NT2/D1 (cell line): Measurements from ENCODE around the gene TMC4.

Experiments used
- DNase-seq: peaks from one replicate; pipeline ENCODE4 v3.0.0-alpha.2; 2011; ENCODE audit warnings: low read depth, low spot score
- H3K27me3 ChIP-seq: 2 replicates; pipeline ENCODE4 v1.6.0; 2011; ENCODE audit warnings: mild to moderate bottlenecking; ENCODE audit not compliant: insufficient read length, insufficient read depth
- H3K36me3 ChIP-seq: 2 replicates; pipeline ENCODE4 v1.6.1; 2011; ENCODE audit warnings: mild to moderate bottlenecking, low read length, mixed read lengths; ENCODE audit not compliant: insufficient read depth, insufficient read length
- H3K4me1 ChIP-seq: 2 replicates; pipeline ENCODE4 v1.5.1; 2011; ENCODE audit not compliant: insufficient read depth, insufficient read length
- H3K4me3 ChIP-seq: 2 replicates; pipeline ENCODE4 v1.5.1; 2011; ENCODE audit warnings: low read depth; ENCODE audit not compliant: insufficient read length
- H3K9ac ChIP-seq: 2 replicates; pipeline ENCODE4 v1.6.0; 2011; ENCODE audit warnings: low read depth; ENCODE audit not compliant: insufficient read length
- H3K9me3 ChIP-seq: 2 replicates; pipeline ENCODE4 v1.5.1; 2011; ENCODE audit warnings: mild to moderate bottlenecking, low read length; ENCODE audit not compliant: insufficient read depth
- SUZ12 ChIP-seq: IDR thresholded peaks from 2 replicates; pipeline ENCODE4 v1.6.1; 2011; ENCODE audit not compliant: insufficient read length, insufficient read depth; ENCODE audit errors: extremely low read depth
- YY1 ChIP-seq: IDR thresholded peaks from 2 replicates; pipeline ENCODE4 v1.6.1; 2011; ENCODE audit not compliant: insufficient read length, insufficient read depth
- ZNF274 ChIP-seq: IDR thresholded peaks from 2 replicates; pipeline ENCODE4 v1.6.1; 2011; ENCODE audit warnings: mild to moderate bottlenecking, low read depth, low read length

The TMC4 gene

DNA sequence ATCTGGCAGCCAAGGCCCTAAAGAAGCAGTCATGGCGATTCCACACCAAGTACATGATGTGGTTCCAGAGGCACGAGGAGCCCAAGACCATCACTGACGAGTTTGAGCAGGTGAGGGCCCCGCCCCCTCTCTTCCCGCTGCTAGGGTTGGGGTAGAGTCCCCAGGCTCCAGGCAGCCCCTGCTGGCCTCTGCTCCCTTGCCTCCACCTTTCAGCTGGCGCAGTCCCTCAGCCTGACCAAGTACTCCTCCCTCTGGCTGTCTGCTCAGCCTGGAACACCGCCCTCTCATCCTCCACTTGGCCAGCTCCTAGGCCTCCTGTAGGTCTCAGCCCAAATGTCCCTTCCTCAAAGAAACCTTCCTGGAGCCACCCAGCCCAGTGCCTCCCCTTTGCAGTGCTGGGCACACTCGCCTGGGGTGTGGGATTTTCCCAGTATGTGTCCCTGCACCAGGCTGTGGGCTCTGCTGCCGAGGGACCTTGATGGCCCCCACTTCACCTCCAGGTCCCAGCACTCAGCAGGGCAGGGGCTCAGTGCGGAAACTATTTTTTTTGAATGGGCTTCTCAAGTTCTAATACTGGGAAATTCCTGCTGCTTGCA, 19.1 kb downstream of the TMC4 start:
- no peak overlapping the region for H3K4me3 ChIP-seq
- H3K4me1 ChIP-seq = peaks cover 2% of the 10 kb centered on the region
- H3K9ac ChIP-seq = no peak overlapping the region
- peaks cover 81% of the 10 kb centered on the region for H3K36me3 ChIP-seq
- no peaks in the 10 kb centered on the region for H3K9me3 ChIP-seq
- H3K27me3 ChIP-seq = no peaks in the 10 kb centered on the region
- no peak for DNase-seq
- TF ChIP-seq YY1 (no peak), SUZ12 (no peak), ZNF274 (no peak)

GRCh38 chr19:54152878-54153524, 20.0 kb downstream of the TMC4 start:
- Histone ChIP-seq H3K9me3 (no peaks in the 10 kb centered on the region), H3K36me3 (peaks cover 83% of the 10 kb centered on the region), H3K27me3 (no peaks in the 10 kb centered on the region), H3K9ac (no peak overlapping the region), H3K4me3 (no peak overlapping the region), H3K4me1 (no peaks in the 10 kb centered on the region)
- no peak for DNase-seq
- TF ChIP-seq ZNF274 (no peak), SUZ12 (no peak), YY1 (no peak)

- Histone ChIP-seq H3K4me3 (no peak overlapping the region), H3K36me3 (peaks cover 86% of the 10 kb centered on the region), H3K9ac (no peak overlapping the region), H3K9me3 (no peaks in the 10 kb centered on the region), H3K4me1 (no peaks in the 10 kb centered on the region), H3K27me3 (no peaks in the 10 kb centered on the region)
- no peak for DNase-seq
- TF ChIP-seq YY1 = no peak
- no peak for TF ChIP-seq ZNF274
- TF ChIP-seq SUZ12 = no peak
These were observed 20.7 kb downstream of the TMC4 start for GRCh38 chr19:54152267-54152666.

DNA sequence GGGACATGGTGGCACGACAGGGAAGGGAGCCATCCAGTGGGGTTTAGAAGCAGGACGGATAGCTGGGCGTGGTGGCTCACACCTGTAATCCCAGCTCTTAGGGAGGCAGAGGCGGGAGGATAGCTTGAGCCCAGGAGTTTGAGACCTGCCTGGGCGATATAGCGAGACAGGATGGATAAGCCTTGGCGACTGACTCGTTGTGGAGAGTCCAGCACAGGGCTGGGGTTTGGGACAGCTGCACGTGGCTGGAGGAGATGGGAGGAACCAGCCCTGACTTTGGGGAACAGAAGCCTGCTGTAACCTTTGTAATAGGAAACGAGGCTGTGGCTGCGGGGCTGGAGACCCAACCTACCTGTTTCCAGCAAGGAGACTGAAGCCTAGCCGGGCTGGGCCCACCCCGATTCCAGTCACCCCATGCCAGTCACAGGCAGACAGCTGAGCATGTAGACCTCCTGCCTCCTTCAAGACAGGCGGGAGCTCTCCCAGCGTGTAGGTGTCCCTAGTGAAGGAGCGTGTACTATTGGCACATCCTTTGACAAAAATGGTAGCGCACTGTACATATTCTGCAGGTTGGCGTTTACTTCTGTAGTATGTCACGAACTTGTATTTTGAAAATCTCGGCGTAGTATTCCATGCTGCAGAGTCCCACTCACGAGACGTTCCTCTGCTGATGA, 21.5 kb downstream of the TMC4 start:
- Histone ChIP-seq H3K9me3 (no peaks in the 10 kb centered on the region), H3K27me3 (no peaks in the 10 kb centered on the region), H3K4me3 (no peak overlapping the region), H3K4me1 (no peaks in the 10 kb centered on the region), H3K36me3 (peaks cover 86% of the 10 kb centered on the region), H3K9ac (no peak overlapping the region)
- DNase-seq = no peak
- TF ChIP-seq SUZ12 = no peak
- TF ChIP-seq ZNF274 = no peak
- no peak for TF ChIP-seq YY1

DNA sequence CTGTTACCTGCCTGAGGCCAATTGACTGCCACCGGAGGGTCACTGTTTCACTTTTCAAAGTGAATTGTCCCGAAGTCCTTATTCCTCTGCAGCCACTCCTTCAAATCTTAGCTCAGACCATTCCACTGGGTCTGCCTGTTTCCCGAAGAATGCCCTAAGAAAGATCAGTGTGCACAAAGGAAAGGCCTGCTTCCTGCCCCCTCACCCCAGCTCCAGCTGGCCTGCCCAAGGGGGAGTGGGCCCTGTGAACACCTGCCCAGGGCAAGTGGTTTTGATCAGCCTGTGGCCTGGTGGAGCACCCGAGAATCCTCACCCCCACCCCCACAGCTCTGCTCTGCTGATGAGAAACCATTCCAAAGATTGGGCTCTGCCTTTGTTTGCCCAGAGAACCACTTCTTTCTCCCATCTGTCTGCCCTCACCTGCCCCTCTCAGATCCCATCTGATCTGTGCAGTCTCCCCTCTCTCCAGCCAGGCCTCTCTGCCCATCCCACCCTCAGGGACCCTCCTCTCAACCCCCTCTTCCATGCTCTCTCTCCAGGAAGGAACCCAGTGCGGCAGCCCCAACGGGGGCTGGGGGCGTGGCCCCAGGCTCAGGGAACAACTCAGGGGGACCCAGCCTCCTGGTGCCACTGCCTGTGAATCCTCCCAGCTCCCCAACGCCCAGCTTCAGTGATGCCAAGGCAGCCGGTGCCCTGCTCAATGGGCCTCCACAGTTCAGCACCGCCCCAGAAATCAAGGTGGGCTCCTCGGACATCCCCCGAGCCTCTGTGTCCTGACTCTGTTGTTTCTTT, 23.7 kb downstream of the TMC4 start:
- no peaks in the 10 kb centered on the region for H3K4me1 ChIP-seq
- DNase-seq = no peak
- H3K9ac ChIP-seq = no peak overlapping the region
- no peak for TF ChIP-seq ZNF274
- TF ChIP-seq YY1 = no peak
- no peak for TF ChIP-seq SUZ12
- H3K4me3 ChIP-seq = no peak overlapping the region
- H3K27me3 ChIP-seq = no peaks in the 10 kb centered on the region
- peaks cover 90% of the 10 kb centered on the region for H3K36me3 ChIP-seq
- H3K9me3 ChIP-seq = no peaks in the 10 kb centered on the region

DNA sequence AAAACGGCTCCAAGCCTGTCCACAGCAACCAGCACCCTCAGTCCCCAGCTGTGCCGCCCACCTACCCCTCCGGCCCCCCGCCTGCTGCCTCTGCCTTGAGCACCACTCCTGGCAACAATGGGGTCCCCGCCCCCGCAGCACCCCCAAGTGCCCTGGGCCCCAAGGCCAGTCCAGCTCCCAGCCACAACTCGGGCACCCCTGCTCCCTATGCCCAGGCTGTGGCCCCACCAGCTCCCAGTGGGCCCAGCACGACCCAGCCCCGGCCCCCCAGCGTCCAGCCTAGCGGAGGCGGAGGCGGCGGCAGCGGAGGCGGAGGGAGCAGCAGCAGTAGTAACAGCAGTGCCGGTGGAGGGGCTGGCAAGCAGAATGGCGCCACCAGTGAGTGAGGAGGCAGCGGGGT, 24.8 kb downstream of the TMC4 start:
- TF ChIP-seq ZNF274 (no peak), YY1 (no peak), SUZ12 (no peak)
- Histone ChIP-seq H3K36me3 (peaks cover 90% of the 10 kb centered on the region), H3K27me3 (no peaks in the 10 kb centered on the region), H3K4me1 (no peaks in the 10 kb centered on the region), H3K9me3 (no peaks in the 10 kb centered on the region), H3K4me3 (no peak overlapping the region), H3K9ac (no peak overlapping the region)
- DNase-seq = no peak

GRCh38 chr19:54147676-54148075, 25.3 kb downstream of the TMC4 start:
- TF ChIP-seq ZNF274 = no peak
- TF ChIP-seq SUZ12 = no peak
- no peak for TF ChIP-seq YY1
- peaks cover 90% of the 10 kb centered on the region for H3K36me3 ChIP-seq
- H3K4me1 ChIP-seq = no peaks in the 10 kb centered on the region
- DNase-seq = no peak
- no peaks in the 10 kb centered on the region for H3K9me3 ChIP-seq
- no peak overlapping the region for H3K9ac ChIP-seq
- H3K4me3 ChIP-seq = no peak overlapping the region
- no peaks in the 10 kb centered on the region for H3K27me3 ChIP-seq
